ENCODE measurements around the gene SEPTIN5. TPM values are rescaled to one million over a fixed set of nuclear protein-coding genes. Genes with fewer than 3 reads are reported as not detected.
A peak's percentile ranks its signal among the peaks of the same experiment; 100 is the strongest.

The SEPTIN5 gene
- total RNA-seq, 2 experiments from 2014 or later, result 0.94 to 1.5 TPM

DNA sequence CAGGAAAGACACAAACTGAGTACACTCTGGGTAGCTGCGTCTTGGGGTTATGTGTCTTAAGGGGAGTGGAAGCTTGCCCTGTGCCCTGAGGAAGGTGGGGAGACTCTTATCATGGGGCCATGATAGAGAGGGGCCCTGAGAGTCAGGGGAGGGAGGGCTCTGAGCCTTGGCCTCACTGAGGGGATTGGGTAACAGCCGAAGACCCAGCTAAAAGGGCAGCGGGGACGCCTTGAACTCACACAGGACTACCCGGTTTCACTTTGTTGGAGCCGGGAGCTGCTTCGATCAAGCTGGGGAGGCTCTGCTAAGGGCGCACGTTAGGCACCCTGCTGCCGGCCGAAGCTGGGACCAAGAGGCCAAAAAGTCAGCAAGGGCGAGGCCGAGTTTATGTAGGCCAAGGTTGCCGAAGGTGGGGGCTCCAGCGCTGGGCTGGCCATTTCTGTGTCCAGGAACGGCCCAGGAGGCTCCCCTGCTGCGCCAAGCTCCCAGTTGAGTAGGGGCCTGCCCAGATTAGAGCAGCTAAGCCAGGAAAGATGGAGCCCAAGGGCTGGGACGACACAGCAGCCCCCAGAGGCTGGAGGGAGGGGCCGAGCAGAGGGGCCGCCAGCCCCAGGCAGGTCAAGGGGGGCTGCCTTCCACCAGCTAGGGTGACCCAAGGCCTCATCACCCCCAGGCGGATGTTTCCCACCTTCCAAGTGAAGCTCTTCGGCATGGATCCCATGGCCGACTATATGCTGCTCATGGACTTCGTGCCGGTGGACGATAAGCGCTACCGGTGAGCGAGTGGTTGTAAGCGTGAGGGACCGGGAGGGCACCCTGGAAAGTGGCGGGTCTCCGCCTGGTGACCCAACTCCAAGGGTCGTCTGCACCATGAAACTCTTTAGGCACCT lies 48.5 kb downstream of the SEPTIN5 start:
- H3K27me3 Mint-ChIP-seq, result peaks cover 49% of the 10 kb centered on the region
- H3K9me3 Mint-ChIP-seq (ENCODE audit: low read depth), result no peaks in the 10 kb centered on the region
- ATAC-seq (no peak), DNase-seq (no peak)
- no peak overlapping the region for H3K27ac Mint-ChIP-seq
- peaks cover 20% of the 10 kb centered on the region for H3K4me1 Mint-ChIP-seq
- ChIA-PET CTCF (interaction anchor here (0.6 to 2.3 kb wide), 4 partner anchors 9 to 39 kb away, joined by 3 to 8 read pairs (median 4); partner anchors contain the start of gene GP1BB), POLR2A (no interaction called here)
- intact Hi-C loops (cut with DNase I, micrococcal nuclease), result no loop called here
- no peak overlapping the region for H3K4me3 Mint-ChIP-seq
- no peaks in the 10 kb centered on the region for H3K36me3 Mint-ChIP-seq (ENCODE audit: low read depth)

DNA sequence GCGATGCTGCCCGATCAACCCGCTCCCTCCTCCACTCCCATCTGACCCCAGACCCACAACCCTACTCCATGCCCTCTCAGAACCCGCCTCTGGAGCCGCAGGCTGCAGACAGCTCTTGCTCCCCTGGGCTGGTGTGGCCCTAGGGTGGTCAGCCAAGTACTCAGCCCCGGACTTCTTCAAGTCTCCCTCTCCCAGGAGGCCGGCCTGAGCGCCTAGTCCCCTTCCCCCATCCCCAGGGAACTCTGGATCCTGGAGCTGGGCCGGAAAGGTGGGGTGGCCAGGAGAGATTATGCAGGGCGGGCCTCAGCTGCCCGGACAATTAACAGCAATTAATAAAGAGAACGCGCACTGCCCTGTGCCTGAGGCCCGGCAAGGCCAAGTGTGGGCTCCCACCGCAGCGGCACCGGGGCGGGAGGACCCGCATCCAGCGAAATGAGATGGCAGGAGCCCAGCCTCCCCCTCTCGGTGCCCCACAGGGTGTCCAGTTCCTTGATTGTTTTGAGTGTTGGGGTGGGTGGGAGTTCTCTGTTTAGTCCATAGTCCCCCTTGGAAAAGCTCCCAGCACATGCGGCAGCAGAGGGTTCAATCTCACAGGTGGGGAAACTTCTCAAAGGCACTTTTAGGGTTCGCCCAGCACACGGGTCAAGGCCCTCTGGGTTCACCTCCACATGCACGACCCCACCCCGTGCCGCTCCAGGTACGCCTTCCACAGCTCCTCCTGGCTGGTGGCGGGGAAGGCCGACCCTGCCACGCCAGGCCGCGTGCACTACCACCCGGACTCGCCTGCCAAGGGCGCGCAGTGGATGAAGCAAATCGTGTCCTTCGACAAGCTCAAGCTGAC lies 49.4 kb downstream of the SEPTIN5 start:
- ChIA-PET CTCF (interaction anchor here (0.5 to 2.3 kb wide), 3 partner anchors 10 to 159 kb away, joined by 3 to 8 read pairs (median 4); no protein-coding TSS in a partner anchor), POLR2A (no interaction called here)
- H3K27ac Mint-ChIP-seq, result no peak overlapping the region
- H3K27me3 Mint-ChIP-seq, result peaks cover 54% of the 10 kb centered on the region
- H3K4me1 Mint-ChIP-seq, result peaks cover 20% of the 10 kb centered on the region
- no peak for ATAC-seq
- no peak overlapping the region for H3K4me3 Mint-ChIP-seq
- no peak for DNase-seq
- H3K36me3 Mint-ChIP-seq (ENCODE audit: low read depth), result no peaks in the 10 kb centered on the region
- intact Hi-C loops (cut with DNase I, micrococcal nuclease), result no loop called here
- no peaks in the 10 kb centered on the region for H3K9me3 Mint-ChIP-seq (ENCODE audit: low read depth)

DNA sequence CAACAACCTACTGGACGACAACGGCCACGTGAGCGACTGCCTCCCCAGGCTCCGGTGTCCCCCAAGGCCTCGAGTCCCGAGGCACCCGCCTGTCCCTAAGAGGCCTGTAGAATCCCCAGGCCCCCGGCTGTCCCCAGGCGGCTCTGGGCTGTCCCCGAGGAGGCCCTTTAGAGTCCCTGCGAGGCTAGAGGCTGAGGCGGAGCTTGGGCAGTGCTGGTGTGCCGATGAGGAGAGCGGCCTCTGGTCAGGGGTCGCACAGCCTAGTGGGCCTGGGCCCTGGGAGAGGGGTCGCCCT lies 49.9 kb downstream of the SEPTIN5 start:
- no peaks in the 10 kb centered on the region for H3K9me3 Mint-ChIP-seq (ENCODE audit: low read depth)
- intact Hi-C loops (cut with DNase I, micrococcal nuclease), result no loop called here
- DNase-seq (no peak), ATAC-seq (no peak)
- POLR2A ChIA-PET, result no interaction called here
- H3K4me1 Mint-ChIP-seq, result peaks cover 20% of the 10 kb centered on the region
- no peaks in the 10 kb centered on the region for H3K36me3 Mint-ChIP-seq (ENCODE audit: low read depth)
- peaks cover 56% of the 10 kb centered on the region for H3K27me3 Mint-ChIP-seq
- CTCF ChIA-PET, result interaction anchor here (0.5 to 2.3 kb wide), 2 partner anchors 34 to 158 kb away, joined by 3 to 8 read pairs; no protein-coding TSS in a partner anchor
- no peak overlapping the region for H3K4me3 Mint-ChIP-seq
- H3K27ac Mint-ChIP-seq, result no peak overlapping the region

DNA sequence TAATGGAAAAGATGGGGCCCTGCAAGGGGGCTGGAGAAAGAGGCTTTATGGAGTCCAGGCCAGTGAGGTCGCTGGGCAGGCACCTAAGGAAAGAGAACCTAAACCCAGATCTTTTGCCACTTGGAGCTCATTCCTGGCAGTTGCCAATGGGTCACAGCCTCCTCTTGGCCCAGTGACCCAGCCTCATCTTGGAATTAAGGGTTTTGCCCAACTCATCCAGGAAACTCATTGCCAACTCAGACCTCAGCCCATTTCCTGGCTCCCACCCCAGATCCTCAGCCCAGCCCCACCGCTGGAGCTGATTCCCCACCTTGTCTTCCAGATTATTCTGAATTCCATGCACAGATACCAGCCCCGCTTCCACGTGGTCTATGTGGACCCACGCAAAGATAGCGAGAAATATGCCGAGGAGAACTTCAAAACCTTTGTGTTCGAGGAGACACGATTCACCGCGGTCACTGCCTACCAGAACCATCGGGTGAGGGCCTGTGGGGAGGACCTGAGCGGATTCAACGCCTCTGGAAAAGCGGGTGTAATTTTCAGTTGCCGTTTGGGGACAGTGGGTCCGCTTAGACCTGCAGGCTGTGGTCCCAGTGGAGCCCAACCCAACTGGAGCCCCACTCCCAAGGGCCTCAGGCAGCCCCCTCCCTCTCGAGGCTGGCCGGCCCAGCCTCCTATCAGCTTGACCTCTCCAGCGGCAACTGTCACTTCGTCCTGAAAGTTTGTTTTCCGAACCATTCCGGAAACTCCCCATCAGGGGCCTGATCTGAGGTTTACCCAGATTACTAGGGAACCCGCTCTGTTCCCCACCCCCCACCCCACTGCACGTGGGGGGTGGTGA lies 50.6 kb downstream of the SEPTIN5 start:
- H3K4me1 Mint-ChIP-seq, result peaks cover 14% of the 10 kb centered on the region
- no peaks in the 10 kb centered on the region for H3K36me3 Mint-ChIP-seq (ENCODE audit: low read depth)
- ATAC-seq (no peak), DNase-seq (no peak)
- H3K27ac Mint-ChIP-seq, result no peak overlapping the region
- no peak overlapping the region for H3K4me3 Mint-ChIP-seq
- ChIA-PET POLR2A (no interaction called here), CTCF (interaction anchor here (0.5 to 2.3 kb wide), 2 partner anchors 34 to 157 kb away, joined by 3 to 8 read pairs; no protein-coding TSS in a partner anchor)
- intact Hi-C loops (cut with DNase I, micrococcal nuclease), result loop anchor here in 1 of 2 experiments (5.0 kb wide), 1 partner anchor 33 kb away; no protein-coding TSS in a partner anchor
- no peaks in the 10 kb centered on the region for H3K9me3 Mint-ChIP-seq (ENCODE audit: low read depth)
- H3K27me3 Mint-ChIP-seq, result peaks cover 57% of the 10 kb centered on the region

DNA sequence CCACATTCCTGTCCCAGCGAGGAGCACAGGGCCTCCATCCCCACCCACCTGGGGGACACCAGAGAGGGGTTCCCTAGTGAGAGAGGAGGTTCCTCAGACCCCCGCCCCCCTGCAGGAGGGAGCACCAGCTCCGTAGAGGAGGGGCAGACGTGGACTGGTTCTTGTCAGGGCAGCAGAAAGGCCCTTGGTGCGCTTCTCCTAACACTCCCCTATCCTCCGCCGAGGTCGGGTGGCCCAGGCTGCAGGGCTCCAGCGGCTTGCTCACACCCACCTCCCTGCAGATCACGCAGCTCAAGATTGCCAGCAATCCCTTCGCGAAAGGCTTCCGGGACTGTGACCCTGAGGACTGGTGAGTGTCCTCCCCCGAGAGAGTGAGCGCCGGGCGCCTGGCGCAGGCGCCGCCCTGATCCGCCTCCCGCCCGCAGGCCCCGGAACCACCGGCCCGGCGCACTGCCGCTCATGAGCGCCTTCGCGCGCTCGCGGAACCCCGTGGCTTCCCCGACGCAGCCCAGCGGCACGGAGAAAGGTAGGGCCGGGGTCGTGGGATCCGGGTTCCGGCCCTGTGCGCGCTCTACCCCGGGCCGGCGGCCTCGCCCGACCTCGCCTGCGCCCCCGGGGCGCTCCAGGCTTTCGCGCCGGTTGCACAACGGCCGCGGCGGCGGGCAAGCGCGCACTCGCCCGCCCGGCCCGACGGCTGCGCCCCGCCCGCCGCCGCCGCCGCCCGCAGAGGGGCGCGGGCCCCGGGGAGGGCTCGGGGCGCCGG lies 51.4 kb downstream of the SEPTIN5 start:
- no peak overlapping the region for H3K4me3 Mint-ChIP-seq
- H3K27ac Mint-ChIP-seq, result no peak overlapping the region
- DNase-seq (peak; percentile 34), ATAC-seq (peak; percentile 15)
- ChIA-PET POLR2A (no interaction called here), CTCF (no interaction called here)
- no peaks in the 10 kb centered on the region for H3K9me3 Mint-ChIP-seq (ENCODE audit: low read depth)
- H3K4me1 Mint-ChIP-seq, result peaks cover 9% of the 10 kb centered on the region
- no peaks in the 10 kb centered on the region for H3K36me3 Mint-ChIP-seq (ENCODE audit: low read depth)
- intact Hi-C loops (cut with DNase I, micrococcal nuclease), result loop anchor here (2.0 to 5.0 kb wide), 2 partner anchors 33 to 35 kb away; no protein-coding TSS in a partner anchor
- peaks cover 55% of the 10 kb centered on the region for H3K27me3 Mint-ChIP-seq

DNA sequence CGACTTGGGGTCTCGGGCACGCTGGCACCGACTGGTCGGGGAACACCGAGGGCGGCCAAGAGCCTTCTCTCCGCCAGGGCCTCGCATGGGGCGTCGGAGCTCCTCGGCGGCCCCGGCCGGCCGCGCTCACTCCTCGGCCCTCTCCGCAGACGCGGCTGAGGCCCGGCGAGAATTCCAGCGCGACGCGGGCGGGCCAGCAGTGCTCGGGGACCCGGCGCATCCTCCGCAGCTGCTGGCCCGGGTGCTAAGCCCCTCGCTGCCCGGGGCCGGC lies 51.9 kb downstream of the SEPTIN5 start:
- H3K36me3 Mint-ChIP-seq (ENCODE audit: low read depth), result no peaks in the 10 kb centered on the region
- no peak overlapping the region for H3K27ac Mint-ChIP-seq
- ChIA-PET POLR2A (no interaction called here), CTCF (no interaction called here)
- no peaks in the 10 kb centered on the region for H3K9me3 Mint-ChIP-seq (ENCODE audit: low read depth)
- peaks cover 55% of the 10 kb centered on the region for H3K27me3 Mint-ChIP-seq
- H3K4me1 Mint-ChIP-seq, result peaks cover 9% of the 10 kb centered on the region
- DNase-seq, result no peak
- no peak overlapping the region for H3K4me3 Mint-ChIP-seq
- no peak for ATAC-seq
- intact Hi-C loops (cut with DNase I, micrococcal nuclease), result loop anchor here (2.0 to 5.0 kb wide), 2 partner anchors 34 to 35 kb away; no protein-coding TSS in a partner anchor

DNA sequence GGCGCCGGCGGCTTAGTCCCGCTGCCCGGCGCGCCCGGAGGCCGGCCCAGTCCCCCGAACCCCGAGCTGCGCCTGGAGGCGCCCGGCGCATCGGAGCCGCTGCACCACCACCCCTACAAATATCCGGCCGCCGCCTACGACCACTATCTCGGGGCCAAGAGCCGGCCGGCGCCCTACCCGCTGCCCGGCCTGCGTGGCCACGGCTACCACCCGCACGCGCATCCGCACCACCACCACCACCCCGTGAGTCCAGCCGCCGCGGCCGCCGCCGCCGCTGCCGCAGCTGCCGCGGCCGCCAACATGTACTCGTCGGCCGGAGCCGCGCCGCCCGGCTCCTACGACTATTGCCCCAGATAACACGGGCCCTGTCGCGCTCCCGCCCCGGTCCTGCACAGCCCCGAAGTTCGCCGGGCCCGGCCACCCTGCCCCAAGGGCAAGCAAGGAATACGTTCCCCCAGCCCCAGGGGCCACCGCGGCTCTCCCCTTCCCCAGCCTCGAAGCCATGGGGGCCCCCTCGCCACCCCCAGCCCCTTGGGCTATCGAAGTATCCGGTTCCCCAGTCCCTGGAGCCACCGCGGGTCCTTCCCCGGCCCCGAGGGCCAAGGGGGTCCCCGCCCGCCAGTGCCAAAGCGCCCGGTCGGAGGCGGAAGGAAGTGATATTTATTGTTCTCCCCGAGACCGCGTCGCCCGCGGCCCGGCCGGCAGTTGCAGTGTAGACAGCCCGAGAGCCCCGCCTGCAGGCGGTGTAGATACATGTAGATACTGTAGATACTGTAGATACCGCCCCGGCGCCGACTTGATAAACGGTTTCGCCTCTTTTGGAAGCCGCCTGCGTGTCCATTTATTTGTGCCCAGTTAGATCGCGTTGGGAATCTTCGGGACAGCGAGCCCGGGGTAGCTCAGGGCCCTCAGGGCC lies 52.5 kb downstream of the SEPTIN5 start:
- Mint-ChIP-seq H3K36me3 (ENCODE audit: low read depth) (no peaks in the 10 kb centered on the region), H3K27me3 (peaks cover 52% of the 10 kb centered on the region), H3K27ac (no peak overlapping the region), H3K4me3 (no peak overlapping the region), H3K9me3 (ENCODE audit: low read depth) (no peaks in the 10 kb centered on the region), H3K4me1 (peaks cover 7% of the 10 kb centered on the region)
- DNase-seq, result peak; percentile 78
- intact Hi-C loops (cut with DNase I, micrococcal nuclease), result loop anchor here (2.0 to 5.0 kb wide), 2 partner anchors 34 to 36 kb away; no protein-coding TSS in a partner anchor
- ChIA-PET CTCF (interaction anchor here (0.6 kb wide), 1 partner anchor 11 kb away, joined by 3 read pairs; no protein-coding TSS in a partner anchor), POLR2A (no interaction called here)
- ATAC-seq, result peak; percentile 88

DNA sequence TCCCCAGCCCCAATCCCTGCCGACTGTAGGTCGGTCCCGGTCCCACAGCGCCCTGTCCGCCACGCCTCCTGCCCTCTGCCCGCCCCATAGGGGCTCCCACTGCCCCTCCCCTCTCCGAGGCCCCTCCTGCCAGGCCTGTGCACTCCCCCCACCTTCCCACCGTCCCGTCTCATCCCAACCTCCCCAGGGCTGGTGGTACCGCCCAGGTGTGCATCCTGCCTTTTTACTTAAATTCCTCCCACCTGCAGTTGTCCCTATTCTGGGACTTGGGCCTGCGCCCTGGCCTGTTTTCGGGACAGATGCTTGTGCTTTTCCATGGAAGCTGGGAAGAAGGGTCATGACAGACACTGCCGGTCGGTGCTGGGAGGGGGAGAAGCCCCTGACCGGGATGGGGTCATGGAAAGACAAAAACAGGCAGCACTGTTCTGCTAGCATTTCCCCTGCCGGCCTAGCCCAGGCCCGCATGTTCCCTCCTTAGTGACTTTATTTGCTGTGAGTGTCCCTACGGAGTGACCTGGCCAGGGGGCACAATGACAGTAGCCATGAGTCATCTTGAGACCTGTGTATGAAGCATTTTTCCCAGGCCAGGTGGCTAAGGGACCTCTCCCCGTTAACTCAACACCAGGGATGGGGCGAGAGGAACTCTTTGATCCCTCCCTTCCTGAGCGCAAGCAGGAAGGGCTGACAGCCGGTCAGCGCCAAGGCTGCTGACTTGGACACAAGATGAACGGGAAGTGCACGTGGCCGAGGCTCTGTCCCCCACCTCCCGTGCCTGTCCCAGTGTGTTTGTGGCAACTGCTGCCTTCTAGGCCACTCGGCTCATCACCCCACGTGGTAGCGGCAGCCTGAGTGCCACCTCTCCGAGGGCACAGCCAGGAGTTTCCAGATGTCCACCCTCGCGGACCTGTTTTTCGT lies 53.4 kb downstream of the SEPTIN5 start:
- no peak overlapping the region for H3K4me3 Mint-ChIP-seq
- peaks cover 53% of the 10 kb centered on the region for H3K27me3 Mint-ChIP-seq
- no peak overlapping the region for H3K27ac Mint-ChIP-seq
- DNase-seq (no peak), ATAC-seq (peak; percentile 45)
- peaks cover 7% of the 10 kb centered on the region for H3K4me1 Mint-ChIP-seq
- ChIA-PET POLR2A (no interaction called here), CTCF (interaction anchor here (0.6 kb wide), 1 partner anchor 12 kb away, joined by 3 read pairs; no protein-coding TSS in a partner anchor)
- intact Hi-C loops (cut with DNase I, micrococcal nuclease), result loop anchor here (2.0 to 5.0 kb wide), 2 partner anchors 35 to 37 kb away; no protein-coding TSS in a partner anchor
- no peaks in the 10 kb centered on the region for H3K36me3 Mint-ChIP-seq (ENCODE audit: low read depth)
- H3K9me3 Mint-ChIP-seq (ENCODE audit: low read depth), result no peaks in the 10 kb centered on the region

DNA sequence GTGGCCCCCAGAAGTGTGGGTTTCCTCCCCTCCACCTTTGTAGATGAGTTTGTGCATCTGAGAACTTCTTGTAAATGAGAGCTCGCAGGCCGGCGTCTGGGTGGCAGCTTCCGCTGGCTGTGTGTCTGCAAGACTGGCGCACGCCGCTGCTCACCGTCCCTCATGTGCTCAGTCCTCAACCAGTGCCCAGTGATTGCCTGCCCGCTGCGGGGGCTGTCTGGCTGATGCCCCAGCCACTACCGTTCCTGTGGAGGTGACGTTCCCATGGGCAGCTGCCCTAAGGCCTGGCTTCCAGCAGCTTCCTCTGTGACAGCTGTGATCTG lies 55.1 kb downstream of the SEPTIN5 start:
- no peak overlapping the region for H3K4me3 Mint-ChIP-seq
- H3K9me3 Mint-ChIP-seq (ENCODE audit: low read depth), result no peaks in the 10 kb centered on the region
- intact Hi-C loops (cut with DNase I, micrococcal nuclease), result loop anchor here in 1 of 2 experiments (5.0 kb wide), 1 partner anchor 37 kb away; no protein-coding TSS in a partner anchor
- peaks cover 7% of the 10 kb centered on the region for H3K4me1 Mint-ChIP-seq
- no peak overlapping the region for H3K27ac Mint-ChIP-seq
- DNase-seq (no peak), ATAC-seq (no peak)
- ChIA-PET POLR2A (no interaction called here), CTCF (no interaction called here)
- no peaks in the 10 kb centered on the region for H3K36me3 Mint-ChIP-seq (ENCODE audit: low read depth)
- peaks cover 58% of the 10 kb centered on the region for H3K27me3 Mint-ChIP-seq
